ENCODE measurements around the gene GYG1. TPM values are rescaled to one million over a fixed set of nuclear protein-coding genes. Genes with fewer than 3 reads are reported as not detected.
A peak's percentile ranks its signal among the peaks of the same experiment; 100 is the strongest.

GYG1 gene
- total and polyA plus RNA-seq, 8 donors, result 21.5 to 37.8 (median 22.6) TPM

DNA sequence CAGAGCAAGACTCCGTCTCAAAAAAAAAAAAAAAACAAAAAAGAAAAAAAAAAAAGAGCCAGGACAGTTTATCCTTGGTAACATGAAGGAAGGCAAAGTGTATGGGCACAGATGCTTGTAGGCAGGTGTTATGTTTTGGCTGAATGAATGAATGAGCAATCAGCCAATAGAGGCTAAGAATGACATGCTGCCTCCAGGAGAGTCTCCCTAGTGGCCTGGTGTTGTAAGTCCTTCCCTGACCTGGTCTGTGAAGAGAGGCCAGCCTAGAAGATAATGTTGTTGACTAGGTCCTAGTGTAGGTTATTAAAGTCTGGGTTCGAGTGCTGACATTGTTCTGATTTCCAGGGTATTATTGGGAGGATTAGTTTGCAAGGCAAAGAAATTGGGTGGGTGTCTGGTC, 24.9 kb downstream of the GYG1 start:
- Histone ChIP-seq H3K4me1 (no peaks in the 10 kb centered on the region), H3K4me3 (no peak overlapping the region), H3K27ac (no peak overlapping the region), H3K36me3 (peaks cover 0 to 3% (median under 1%) of the 10 kb centered on the region in 3 donors), H3K9me3 (no peaks in the 10 kb centered on the region), H3K27me3 (no peaks in the 10 kb centered on the region)
- intact Hi-C loops (cut with DNase I), result no loop called here
- DNase-seq, result no peak
- no peak for ATAC-seq
- WGBS, 2 donors, result 86 to 94% methylated on average over 1 to 2 of the region's 2 CpGs
- TF ChIP-seq, protein P1, sequence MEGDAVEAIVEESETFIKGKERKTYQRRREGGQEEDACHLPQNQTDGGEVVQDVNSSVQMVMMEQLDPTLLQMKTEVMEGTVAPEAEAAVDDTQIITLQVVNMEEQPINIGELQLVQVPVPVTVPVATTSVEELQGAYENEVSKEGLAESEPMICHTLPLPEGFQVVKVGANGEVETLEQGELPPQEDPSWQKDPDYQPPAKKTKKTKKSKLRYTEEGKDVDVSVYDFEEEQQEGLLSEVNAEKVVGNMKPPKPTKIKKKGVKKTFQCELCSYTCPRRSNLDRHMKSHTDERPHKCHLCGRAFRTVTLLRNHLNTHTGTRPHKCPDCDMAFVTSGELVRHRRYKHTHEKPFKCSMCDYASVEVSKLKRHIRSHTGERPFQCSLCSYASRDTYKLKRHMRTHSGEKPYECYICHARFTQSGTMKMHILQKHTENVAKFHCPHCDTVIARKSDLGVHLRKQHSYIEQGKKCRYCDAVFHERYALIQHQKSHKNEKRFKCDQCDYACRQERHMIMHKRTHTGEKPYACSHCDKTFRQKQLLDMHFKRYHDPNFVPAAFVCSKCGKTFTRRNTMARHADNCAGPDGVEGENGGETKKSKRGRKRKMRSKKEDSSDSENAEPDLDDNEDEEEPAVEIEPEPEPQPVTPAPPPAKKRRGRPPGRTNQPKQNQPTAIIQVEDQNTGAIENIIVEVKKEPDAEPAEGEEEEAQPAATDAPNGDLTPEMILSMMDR (IDR thresholded peaks at IDR 0.05), result no peak
- no peak for FAIRE-seq

DNA sequence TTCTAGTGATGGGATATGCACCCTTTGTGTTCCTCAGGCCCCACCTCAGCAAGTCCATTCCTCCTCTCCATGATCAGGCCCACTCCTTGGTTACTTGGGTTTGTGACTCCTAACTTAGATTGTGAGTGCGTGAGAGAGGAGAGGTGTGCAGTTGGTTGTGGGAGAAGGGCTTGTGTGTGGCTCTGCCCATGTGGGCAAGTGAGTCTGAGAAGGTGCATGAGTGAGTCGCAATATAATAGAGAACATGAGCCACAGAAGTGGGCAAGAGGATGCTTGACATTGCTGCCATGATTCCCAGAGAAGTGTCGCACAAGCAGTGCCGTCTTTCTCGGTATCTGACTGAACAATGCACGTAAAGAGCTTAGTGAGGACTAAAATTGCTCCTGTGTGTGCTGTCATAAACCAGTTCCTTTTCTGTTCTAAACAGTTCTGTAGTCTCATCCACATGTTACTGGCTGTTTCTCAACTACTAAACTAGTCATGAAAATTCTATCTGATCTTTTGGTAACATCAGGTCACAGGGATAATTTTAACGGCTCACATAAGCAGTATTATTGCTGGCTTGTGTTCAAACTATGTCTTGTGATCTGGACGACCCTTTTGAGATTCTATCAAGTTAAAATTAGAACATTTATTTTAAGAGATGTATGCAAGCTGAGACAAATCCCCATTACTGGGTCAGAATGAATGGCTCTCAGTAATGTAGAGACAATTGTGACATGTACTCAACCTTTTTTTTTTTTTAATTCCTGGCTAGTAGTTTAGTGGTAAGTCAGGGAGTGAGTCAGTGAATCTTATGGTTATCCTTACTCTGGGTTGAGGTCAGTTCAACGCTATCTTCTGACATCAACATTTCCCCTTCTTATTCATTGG, 25.6 kb downstream of the GYG1 start:
- TF ChIP-seq, protein P1 (IDR thresholded peaks at IDR 0.05), result no peak
- Histone ChIP-seq H3K27ac (no peak overlapping the region), H3K27me3 (no peaks in the 10 kb centered on the region), H3K4me3 (no peak overlapping the region), H3K36me3 (no peaks in the 10 kb centered on the region), H3K9me3 (no peaks in the 10 kb centered on the region), H3K4me1 (no peaks in the 10 kb centered on the region)
- intact Hi-C loops (cut with DNase I), result no loop called here
- no peak for DNase-seq
- ATAC-seq, result peak in 1 of 4 donors; percentile 37
- WGBS, 2 donors, result 84 to 86% methylated on average over 9 of the region's 9 CpGs
- FAIRE-seq, result no peak

DNA sequence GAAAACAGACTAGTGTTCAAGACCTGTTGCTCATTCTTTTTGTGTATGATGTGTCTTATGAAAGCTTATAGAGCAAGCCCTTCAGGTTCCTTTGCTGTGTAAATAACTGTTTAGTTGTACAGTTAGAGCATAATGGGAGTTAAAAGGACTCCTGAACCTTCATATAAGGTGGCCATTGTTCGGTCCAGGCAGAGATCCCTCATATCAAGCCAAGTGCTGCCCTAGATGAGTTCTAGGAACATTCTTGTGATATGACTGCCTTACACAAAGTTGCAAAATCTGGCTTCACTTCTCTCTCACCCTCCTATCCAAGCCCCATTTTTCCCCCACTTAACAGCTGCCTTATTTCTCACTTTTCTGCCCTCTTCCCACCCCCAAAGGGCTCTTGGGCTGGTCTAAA, 26.9 kb downstream of the GYG1 start:
- DNase-seq (no peak), FAIRE-seq (no peak), ATAC-seq (no peak)
- Histone ChIP-seq H3K36me3 (no peaks in the 10 kb centered on the region), H3K27ac (no peak overlapping the region), H3K27me3 (no peaks in the 10 kb centered on the region), H3K4me1 (no peaks in the 10 kb centered on the region), H3K9me3 (no peaks in the 10 kb centered on the region), H3K4me3 (no peak overlapping the region)
- 56 to 85% methylated on average over 1 of the region's 1 CpG for WGBS, 2 donors
- intact Hi-C loops (cut with DNase I), result no loop called here
- TF ChIP-seq, protein P1 (IDR thresholded peaks at IDR 0.05), result no peak

DNA sequence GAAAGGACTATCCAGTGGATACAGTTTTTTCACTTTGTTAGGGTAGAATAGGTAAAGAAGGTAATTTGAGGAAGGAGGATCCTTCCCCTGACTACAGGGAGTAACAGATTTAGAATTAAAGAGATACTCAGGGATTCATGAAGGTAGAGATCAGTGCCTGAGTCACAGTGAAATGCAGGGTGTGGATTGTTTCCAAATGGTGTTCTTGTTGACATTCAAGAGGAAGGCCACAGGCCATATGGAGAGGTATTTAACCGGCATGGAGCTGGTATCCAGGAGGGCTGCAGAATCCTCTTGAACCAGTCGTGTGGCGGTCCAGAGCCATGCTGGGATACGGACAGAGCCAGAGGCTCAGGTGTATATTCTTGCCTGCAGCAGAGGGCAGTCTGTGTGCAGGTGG, 28.2 kb downstream of the GYG1 start:
- 80% methylated on average over 4 of the region's 4 CpGs for WGBS, 2 donors
- intact Hi-C loops (cut with DNase I), result no loop called here
- H3K9me3 ChIP-seq, result no peaks in the 10 kb centered on the region
- H3K4me1 ChIP-seq, result no peaks in the 10 kb centered on the region
- no peak overlapping the region for H3K4me3 ChIP-seq
- H3K27me3 ChIP-seq, result no peaks in the 10 kb centered on the region
- H3K27ac ChIP-seq, result no peak overlapping the region
- TF ChIP-seq, protein P1 (IDR thresholded peaks at IDR 0.05), result no peak
- peak; percentile 66 to 77 (median 70) for ATAC-seq
- peaks cover 2 to 4% (median 2%) of the 10 kb centered on the region in 3 donors for H3K36me3 ChIP-seq
- no peak for FAIRE-seq
- no peak for DNase-seq
